HG03442 (cell line): ENCODE data around the gene TMEM31.
"Not testable (repeated sequence)": the region's sequence is repeated elsewhere in the genome, so short reads cannot be mapped to it uniquely, and the experiment has no call there.

Experiments used
- ATAC-seq: cut with Tn5 transposase; IDR thresholded peaks from one replicate; pipeline ENCODE4 v1.9.1; 2021; ENCODE audit warnings: mild to moderate bottlenecking, moderate library complexity; ENCODE audit not compliant: unreplicated experiment

Gene TMEM31

DNA sequence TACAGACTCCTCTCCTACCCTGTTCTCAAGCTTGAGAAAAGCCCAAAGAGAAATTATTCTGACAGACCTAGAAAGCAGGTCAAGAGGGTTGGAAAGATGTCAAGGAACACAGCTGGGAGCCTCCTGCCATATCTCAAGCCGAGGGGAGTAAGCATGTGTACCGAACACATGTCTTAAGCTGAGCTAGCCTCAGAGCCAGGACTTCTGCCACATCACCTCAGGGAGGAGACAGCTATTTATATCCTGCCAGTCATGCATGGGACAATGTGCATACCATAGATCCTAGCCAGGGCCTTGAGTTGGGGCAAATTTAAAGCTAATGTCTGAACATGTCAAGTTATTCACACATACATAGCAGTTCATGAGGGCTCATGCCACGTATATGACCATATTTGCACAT, 11.8 kb downstream of the TMEM31 start:
- no peak for ATAC-seq

DNA sequence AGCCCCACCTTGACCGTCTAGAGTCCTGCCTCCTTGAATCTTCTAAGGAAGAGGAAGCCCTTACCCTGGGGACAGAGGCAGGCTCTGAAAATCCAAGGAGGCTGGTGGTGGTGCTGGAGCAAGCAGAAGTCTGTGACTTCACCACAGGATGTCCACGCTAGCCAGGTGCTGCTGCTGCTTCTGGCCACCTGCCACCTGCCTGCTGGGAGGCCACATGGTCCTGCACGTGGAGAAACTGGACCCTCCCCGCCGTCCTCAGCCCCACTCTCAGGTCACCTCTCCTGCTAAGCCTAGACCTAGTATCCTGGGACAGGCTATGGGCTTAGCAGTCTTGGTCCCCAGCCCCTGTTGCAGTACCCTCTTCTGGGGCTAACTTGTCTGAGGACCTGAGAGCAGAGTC, 15.8 kb downstream of the TMEM31 start:
- no peak for ATAC-seq

DNA sequence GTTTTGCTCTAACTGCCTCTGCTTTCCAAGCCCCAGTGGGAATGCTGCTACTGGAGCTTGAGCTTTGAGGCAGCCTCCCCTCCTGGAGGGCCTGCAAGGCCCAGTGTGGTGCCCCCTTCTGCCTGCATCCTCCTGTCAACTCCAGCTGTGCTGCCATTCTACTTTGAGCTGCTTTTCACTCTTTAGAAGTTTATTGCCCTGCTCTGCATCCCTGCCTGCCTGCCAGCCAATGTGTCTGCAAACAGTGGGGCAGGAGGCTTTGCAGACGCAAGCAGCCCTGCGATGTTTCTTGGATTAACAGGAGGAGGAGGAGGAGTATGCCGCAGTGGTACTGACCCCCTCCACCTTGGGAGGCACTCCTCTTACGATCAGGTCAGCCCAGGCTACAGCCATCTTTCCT, 16.4 kb downstream of the TMEM31 start:
- ATAC-seq = no peak

DNA sequence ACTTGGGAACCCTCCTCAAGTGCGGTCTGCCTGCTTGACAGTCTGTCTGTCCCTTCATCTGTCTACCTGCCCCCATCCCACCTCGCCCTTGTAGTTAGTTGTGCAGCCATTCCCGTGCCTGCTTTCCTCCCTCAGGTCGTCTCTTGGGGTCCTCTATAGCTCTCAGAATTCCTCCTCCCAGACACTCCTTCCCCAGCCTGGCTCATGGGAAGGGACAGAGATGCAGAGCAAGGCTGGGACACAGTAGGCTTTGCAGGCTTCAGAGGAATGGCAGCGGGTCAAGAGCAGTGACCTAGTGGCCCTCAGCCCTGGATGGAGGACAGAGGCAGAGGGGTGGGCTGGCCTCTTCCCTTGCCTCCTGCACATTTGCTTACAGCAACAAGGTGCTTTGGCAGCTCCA, 18.3 kb downstream of the TMEM31 start:
- no peak for ATAC-seq

DNA sequence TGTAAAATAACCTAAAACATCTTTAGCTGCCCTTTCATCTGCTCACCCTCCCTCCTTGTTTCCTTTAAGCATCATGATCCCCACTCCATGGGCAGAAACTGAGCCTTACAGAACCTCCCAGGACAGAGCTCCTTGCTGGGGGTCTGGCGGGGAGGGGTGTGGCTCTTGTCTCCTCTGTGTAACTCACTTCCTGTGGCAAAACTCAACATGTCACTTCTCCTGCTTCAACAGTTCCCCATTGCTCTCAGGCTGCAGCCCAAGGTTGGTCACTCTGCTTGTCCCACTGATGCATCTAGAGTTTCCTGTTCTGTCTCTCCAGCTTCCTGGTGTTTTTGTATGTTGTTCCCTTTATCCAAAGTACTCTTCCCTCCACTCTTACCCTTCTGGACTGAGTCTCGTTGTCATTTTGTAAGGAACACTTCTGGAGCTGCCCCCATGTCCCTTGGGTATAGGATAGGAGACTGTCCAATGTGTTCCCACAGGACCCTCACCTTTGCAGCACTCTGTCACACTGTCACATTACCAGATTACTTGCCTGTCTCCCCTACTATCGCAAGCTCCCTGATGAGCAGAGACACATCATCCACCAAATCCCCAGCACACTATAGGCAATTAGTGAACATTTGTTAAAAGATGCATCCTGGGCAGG, 19.6 kb downstream of the TMEM31 start:
- no peak for ATAC-seq

DNA sequence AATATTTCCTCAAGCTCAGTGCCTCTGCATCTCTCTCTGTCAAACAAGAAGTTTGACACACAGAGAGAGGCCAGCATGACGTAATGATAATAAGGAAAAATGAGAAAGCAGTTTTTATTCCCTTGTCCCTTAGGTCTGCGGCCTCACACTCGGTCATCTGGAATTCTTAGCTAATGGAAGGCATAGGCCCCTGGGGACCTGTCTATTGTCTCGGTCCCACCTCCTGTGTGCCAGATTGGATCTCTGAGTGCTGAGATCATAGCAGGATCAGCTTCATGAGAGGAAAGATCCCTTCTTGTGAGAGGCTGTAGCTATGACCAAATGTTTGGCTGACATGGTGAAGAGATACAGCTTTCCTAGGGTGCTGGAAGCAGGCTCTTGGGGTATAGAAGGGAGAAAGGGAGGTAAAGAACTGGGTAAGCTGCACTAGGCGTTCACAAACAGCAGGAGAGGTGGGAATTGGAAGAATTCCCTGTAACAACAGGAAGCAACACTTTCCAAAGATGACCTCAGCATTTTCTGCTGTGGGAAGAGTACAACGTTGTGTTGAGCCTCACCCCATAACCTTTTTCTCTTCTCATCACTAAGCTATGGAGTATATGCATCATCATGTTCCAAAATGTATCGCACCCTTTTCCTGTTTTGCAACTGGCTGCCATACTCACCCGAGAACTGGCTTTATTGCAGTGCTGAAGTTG, 20.2 kb downstream of the TMEM31 start:
- ATAC-seq = no peak

DNA sequence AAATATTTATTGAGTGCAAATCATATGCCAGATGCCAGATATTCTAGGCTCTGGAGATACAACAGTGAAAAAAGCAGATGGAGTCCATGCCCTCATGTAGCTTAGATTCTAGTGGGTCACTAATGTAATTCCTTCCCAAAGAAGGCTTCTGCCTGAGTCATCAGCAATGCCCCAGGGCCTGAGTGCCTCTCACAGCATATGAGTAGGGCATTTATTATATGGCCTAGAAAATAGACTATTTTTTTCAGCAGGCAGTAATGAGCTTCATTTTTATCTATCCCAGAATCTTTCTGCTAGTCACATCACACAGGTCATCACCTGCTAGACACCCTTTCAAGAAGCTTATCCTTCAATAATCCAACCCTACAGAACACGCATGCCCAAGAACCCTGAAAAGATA, 22.3 kb downstream of the TMEM31 start:
- ATAC-seq = no peak

DNA sequence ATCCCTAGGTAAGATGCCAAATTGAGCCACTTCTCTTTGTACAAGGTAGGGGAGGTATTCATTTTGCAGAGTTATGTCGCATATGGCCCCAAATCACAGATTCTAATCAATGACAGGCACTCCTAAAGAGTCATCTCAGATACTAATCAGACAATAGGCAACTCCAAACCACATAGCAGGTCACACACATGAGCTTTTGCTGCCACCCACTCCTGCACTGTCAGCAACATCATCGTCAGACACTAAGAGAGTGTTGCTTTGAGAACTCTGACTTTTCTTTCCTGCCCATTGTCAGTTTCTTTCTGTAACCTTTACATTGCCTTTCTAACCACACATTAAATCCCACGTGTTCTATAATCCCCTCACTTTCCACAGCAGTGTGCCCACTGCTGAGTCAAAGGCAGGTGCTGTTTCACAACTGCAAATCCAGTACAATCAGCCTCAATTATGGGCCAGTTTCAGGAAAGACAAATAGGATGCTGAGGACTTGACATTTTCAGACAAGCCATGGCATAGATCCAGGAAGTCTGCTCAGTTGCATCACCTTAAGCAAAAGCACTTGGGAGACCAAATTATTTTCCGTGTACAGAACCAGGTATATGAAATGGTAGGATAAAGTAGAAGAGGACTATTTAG, 23.5 kb downstream of the TMEM31 start:
- ATAC-seq = no peak

DNA sequence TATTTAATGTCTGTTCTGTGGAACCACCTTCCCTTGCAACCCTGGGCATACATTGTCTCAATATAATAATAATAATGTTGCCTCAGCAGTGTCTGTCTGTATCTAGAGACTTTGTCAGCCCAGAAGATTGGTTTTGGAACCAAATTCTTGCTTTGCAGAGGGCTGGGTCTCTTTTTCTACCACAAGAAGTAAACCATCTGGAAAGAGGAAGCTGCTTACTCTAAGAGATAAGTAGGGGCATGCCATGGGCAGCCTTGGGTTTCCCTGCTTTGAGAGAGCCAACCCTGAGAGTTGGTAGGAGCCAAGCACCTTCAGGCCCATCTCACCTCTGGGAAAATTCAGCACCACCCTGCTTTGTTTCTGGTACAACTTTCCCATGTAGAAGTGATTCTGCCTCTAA, 27.0 kb downstream of the TMEM31 start:
- no peak for ATAC-seq

DNA sequence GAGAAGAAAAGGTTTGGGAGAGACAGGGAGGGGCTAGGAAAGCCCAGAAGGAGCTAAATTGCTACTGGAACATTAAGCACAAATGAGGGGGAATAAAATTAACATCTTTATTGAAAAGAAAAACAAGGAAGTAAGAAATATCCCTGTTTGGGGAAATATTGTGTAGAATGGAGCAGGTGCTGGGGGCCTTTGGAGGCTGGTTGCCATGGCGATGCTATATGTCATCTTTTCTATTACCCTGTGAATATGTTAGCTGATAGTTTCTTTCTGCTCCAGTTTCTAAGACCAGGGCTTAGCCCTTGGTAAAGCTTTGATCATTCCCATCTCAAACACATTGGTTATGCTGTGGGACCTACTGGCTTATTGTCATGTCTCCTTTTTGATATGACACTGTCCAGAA, 28.7 kb downstream of the TMEM31 start:
- ATAC-seq = no peak

DNA sequence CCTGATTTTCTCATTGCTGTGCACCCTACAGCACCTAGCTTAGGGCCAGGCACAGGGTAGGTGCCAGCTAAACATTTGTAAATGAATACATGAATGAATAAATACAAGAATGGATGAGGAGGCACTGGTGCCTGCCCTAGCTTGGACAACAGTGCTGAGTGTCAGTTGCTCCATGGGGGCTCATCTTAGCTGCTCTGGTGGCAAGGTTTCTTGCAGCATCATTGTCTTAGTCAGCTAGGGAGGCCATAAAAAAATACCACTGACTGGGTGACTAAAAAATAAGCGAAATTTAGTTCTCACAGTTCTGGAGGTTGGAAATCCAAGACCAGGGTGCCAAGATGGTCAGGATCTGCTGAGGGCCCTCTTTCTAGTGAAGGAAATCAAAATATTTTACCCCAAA, 31.2 kb downstream of the TMEM31 start:
- no peak for ATAC-seq

DNA sequence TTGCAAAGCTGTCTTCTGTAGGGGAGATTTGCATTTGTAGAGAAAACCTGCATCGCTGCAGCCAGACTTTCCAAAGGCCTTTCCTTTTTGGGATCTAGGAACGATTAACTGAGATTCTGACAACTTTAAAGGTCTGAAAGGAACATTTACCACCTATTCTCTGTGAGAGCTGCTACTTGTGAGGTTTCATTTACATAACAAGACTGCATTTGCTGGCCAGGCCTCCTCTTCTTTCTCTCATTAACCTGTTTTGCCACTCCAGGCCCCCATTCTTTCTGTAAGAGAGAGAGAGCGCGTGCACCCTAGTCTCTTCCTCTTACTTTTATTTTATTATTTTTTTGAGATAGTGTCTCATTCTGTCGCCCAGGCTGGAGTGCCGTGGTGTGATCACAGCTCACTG, 31.6 kb downstream of the TMEM31 start:
- no peak for ATAC-seq

DNA sequence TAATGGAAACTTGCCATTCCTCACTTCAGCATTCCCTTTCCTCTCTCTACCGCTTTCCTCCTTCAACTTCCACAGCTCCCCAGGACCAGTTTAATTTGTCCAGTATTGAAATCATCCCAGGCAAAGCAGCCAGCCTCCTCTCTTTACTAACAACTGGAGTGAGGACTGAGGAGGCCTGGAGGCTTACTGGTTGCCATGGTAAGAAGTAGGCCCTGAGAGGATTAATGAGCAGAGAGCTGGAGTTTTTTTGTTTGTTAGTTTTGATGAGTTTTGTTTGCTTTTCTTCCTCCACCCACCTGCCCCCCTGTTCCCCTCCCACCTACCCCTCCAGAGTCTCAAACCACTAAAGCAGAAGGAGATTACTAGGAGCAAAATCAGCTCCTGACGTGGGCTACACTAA, 36.5 kb downstream of the TMEM31 start:
- ATAC-seq = no peak

DNA sequence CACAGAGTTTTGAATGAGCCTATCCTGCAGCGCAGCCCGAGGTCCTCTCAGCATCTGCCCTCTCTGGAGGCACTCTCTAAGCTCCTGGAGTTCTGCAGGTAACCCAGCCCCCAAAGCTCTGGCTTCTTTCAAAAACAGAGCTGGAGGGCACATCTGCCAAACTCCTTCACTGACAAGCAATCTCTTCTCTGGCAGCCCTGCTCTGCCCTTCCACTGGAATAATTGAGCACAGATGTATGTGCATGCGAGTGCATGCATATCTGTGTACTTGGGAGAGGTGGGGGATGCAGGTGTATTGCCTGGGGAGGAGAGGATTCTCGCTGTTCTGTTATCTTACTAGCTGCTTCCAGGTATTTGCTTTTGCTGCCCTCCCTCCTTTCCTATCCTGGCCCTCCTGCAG, 43.7 kb downstream of the TMEM31 start:
- ATAC-seq = no peak

DNA sequence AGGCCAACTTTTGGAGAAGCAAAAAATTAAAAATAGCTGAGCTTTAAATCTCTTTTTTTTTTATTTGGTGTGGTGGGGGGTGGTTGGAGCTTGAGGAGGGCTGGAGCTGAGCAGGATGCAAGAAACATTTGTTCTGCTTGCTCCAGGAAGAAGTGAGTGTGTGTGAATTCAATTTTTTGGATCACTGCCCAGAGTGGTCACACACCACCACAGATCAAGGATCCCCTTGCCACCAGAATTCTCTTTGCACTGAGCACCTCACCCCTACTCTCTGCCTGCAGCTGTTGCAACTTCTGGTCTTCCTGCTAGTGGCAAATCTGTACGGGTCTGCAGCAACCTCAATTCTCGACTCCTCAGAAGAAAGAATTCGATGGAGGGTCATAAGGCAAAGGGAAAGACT, 46.0 kb downstream of the TMEM31 start:
- no peak for ATAC-seq

DNA sequence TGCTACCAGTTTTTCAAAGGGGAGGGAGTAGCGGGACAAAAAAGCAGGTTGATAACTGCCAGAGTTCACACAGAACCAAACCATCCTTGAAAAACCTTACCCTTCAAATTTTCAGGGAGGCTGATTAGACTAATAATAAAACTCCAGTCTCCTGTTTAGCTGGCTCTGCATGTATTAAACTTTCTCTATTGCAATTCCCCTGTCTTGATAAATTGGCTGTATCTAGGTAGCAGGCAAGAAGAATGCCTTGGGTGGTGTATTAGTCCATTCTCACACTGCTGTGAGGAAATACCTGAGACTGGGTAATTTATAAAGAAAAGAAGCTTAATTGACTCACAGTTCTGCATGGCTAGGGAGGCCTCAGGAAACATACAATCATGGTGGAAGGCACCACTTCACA, 47.8 kb downstream of the TMEM31 start:
- no peak for ATAC-seq

DNA sequence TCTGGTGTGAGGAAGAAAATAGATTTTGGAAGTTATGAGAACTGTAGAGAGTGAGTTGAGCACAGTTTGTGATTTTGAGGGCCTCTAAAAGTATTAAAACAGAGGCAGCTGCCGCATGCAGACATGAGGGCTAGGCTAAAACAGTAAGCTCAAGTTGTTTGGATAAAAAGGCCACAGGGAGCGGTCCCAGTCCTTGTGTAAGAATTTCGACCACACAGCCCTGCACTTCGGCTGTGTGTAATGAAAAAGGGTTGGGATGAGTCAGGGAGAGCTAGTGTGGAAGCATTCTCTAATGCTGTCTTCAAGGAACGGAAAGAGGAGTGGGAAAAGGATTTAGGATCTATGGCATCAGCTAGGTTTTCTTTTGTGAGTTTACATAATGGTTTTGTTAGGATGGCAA, 52.8 kb downstream of the TMEM31 start:
- ATAC-seq = not testable (repeated sequence)
